DMS114 treated with DMSO at 0.1 percent for 48 hours (cell line): ENCODE data around the gene FNBP1.
"Not testable (repeated sequence)": the region's sequence is repeated elsewhere in the genome, so short reads cannot be mapped to it uniquely, and the experiment has no call there.

Experiments
- DNase-seq: peaks from one replicate; lab custom pipeline; 2025; ENCODE audit not compliant: unreplicated experiment; lab: John Stamatoyannopoulos, UW

Gene FNBP1

GRCh38 chr9:129895376-129896268 lies 147.4 kb downstream of the FNBP1 start:
- DNase-seq = no peak

GRCh38 chr9:129894120-129894823 lies 148.7 kb downstream of the FNBP1 start:
- DNase-seq = no peak

DNA sequence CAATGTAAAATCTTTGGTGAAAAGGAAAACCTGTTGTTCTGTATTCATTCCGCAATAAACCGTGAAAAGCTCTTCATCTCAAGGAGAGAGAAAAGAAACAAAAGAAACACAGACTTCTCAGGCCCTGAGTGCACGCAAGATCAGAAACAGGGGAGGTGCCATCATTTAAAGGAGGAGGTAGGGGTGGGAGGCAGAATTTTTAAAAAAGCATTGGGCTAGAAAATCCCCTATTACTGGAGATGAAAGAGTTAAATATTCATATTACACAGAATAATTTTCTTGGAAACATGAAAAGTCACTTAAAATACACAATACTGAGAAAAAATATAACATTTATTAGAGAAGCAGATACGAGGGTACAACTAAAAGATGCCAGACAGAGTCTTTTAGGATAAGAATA lies 151.4 kb downstream of the FNBP1 start:
- DNase-seq = no peak

DNA sequence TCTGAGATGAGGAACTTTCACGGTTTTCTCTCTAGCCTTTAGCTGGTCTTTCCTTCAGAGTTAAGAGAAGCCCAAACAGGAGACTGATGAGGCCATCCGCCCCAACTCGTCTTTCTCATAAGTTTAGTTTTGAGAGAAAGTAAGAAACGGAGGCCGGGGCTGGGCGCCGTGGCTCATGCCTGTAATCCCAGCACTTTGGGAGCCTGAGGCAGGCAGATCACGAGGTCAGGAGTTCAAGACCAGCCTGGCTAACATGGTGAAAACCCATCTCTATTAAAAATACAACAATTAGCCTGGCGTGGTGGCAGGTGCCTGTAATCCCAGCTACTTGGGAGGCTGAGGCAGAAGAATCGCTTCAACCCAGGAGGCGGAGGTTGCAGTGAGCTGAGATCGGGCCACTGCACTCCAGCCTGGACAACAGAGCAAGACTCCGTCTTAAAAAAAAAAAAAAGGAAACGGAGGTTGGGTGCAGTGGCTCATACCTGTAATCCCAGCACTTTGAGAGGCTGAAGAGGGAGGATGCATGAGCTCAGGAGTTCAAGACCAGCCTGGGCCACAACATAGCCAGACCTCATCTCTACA lies 152.2 kb downstream of the FNBP1 start:
- DNase-seq = not testable (repeated sequence)

DNA sequence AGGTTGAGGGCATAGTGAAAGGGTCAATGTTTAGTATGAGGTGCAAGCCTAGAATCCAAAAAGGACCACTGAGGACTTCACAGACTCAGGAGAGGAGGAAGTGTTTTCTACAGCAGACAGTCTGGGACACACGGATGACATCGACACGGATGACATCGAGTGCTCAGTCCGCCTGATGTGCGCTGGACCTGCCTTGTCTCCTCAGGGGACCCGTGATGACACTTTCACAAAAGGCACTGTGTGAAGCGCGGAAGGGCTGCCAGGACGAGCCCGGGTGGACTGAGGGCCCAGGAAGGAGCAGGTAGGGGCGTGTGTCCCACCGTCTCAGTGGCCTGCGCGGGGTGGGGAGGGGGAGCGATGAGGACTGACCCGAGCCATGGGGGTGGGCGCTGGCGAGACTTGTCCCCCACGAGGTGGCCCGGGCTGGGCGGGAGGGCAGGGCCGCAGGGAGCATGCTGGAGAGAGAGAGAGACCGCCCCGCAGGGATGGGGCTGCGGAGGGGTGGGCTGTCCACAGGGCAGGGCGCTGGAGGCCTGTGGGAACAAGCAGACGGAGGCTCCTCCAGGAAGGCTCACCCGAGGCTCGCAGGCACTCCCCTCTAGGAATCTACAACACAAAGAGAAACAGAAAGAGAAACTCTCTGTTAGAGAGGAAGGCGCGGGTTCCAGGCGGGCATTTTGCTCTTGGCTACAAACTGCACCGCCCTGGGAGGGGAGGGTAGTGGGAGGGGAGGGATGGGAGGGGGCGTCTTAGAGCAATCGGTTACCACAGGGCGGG lies 152.9 kb downstream of the FNBP1 start:
- no peak for DNase-seq

- DNase-seq = no peak
Measured at GRCh38 chr9:129889122-129889940, 153.7 kb downstream of the FNBP1 start.

- DNase-seq = no peak
Measured at GRCh38 chr9:129888293-129889121, 154.5 kb downstream of the FNBP1 start.

- DNase-seq = no peak
Measured at GRCh38 chr9:129887334-129888292, 155.4 kb downstream of the FNBP1 start.

DNA sequence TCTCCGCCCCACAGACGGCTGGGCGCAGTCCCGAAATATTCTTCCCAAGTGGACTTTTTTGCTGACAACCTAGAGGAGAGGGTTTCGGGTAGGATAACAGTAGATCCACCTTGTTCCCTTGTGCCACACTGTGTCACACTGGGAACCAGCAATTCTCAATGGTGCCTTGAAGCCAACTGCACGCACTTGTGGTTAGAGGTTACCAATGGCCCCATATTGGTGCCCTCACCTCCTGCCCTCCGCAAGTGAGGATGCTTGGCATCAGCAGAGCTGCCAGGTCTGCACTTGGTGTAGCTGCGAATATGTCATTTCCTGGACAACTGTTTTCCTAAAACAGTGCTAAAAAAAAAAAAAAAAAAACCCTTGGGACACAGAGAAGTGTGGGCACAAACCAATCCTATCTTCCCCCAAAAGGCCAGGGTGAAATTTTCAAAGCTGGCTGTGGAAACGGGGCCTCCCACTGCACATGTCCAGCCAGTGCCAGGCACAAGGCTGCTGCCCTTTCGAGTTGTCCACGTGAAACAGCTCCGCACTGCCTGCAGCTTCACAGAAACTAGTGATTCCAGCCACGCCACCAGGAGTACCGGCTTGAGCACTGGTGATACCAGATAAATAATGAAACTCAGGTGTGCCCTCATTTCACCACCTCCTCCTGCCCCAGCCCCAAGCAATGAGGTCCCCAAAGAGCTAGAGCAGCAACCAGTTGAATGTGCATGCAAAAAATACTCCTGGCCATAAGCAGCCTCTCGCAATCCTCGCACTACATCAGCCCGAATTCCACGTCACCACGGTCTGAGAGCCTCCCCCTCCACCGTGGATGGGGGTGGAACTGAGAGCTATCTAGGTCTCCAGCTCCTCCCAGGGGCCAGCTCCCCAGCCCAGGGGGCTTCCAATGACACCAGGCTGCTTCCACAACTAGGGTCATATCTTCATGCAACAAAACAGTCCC lies 156.5 kb downstream of the FNBP1 start:
- no peak for DNase-seq

DNA sequence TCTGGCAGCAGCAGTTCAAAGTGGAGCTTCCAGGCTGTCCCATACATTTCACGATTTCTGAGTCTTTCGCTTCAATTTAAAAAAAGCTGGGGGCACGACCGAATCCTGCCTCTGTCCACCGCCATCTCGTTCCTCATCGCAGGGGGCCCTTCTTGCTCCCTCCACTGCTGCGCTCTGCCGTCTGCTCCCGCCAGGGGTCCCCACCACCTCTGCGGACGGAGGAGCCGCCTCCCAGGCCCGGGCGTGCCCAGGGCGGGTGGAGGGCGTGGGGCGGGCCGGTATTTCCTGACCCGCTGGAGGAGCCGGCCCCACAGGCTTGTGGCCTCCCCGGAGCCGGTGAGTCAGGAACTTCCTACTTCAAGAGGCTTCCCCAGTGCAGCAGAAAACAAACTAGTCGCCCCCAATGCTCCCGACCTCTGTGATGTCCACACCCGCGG lies 157.3 kb downstream of the FNBP1 start:
- no peak for DNase-seq

DNA sequence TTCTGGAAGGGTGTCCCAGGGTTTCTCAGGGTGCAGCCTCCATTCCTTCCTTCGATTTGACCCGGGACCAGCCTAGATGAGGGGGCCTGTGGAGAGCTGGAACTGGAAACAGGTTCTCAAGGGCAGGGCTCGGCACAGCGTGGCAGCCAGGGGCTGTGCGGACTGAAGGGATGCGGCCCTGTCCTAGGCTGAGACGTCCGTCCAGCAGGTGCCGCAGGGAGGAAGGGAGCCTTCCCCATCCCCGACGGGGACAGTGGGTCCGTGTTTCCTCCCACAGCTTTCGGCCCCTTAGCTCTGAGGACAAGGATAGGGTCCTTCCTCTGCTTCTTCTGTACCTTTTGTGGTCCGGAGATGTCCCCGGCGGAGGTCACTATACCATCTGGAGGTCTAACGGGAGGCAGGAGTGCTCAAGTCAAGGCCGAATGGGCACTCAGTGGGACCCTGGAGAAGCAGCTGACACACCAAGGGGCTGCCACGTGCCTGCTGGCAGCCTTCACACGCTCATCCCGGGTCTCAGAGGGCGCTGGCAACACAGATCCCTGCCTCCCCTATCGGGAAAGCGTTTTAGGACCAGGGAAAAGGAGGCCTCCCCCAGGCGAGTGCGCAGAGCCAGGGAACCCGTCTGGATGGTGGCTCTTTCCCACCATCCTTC lies 157.8 kb downstream of the FNBP1 start:
- no peak for DNase-seq

- no peak for DNase-seq
Measured at GRCh38 chr9:129884220-129885017, 158.6 kb downstream of the FNBP1 start.

DNA sequence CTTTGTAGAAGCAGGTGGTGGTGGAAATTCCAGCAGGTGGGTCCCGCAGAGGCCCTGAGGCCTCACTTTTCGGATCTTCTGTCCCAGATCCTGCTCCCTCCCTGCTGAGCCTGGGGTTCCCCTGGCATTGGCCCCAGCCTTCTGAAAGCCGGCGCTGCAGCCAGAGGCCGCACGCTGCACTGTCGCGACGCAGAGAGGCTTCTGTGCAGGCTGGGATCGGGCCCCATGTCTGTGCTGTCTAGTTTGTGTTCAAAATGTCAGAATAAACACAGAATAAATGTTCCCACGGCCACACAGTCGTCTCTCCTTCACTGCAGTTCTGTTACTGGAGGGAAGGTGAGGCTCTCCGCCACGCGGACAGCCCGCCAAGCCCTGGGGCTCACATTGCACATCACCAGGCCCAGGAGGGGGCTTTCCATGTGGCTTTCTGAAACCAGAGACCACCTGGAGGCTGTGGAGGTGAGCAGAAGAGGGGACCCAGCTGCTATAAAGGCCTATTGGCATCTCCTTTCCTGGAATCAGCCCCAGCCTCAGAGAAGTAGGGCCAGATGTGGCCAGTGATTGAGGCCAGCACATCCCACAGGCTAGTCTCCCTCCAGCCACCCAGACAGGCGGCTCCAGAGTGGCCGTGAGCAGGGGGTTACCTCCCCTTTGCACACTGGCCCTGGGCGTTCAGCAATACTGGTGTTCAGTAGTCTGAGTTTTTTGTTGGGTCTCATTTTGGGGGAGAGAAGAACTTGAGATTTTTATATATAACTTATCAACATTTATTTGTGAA lies 161.3 kb downstream of the FNBP1 start:
- DNase-seq = no peak

DNA sequence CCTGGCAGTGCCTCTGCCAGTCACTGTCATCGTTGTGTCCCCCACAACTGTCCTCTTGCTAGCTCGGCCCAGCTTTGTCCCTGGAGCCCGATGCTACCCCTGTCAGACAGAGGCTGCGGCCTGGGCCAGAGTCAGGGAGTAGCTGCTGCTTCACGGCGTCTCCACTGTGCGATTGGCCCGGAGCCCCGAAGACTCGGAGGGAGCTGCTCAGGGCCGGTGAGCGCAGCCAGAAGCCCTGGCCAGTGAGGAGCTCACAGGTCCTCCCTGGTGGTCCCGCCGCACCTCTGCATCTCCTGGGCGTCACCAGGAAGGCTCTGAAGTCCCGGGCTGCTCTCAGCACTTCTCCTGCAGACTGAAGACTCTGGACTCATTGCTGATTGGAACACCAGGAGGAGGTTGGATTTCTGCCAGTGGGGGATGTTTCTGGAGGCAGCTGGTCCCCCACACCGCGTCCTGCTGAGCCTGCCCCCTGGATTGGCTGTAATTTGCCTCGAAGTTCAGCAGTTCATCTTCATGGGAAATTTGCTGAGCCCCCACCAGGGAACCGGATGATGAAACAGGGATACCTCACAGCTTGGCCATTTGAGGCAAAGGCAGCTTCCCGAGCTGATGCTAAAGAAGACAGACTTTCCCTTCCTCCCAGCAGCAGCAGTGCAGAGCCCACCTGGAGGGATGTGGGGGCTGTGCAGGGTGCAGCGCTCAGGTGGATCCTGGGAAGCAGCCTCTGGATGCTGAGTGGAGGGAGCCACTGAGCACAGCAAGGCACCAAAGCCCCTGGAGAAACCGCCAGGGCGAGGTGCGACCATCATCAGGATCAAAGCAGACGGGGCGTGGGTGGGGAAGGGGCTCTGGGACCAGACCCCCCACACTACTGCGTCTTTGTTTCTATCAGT lies 162.1 kb downstream of the FNBP1 start:
- no peak for DNase-seq
